GM18508 (cell line): ENCODE data around the gene PLVAP.
A peak's percentile ranks its signal among the peaks of the same experiment; 100 is the strongest.

Source experiments
- ATAC-seq: cut with Tn5 transposase; IDR thresholded peaks from one replicate; pipeline ENCODE4 v1.9.1; 2021; ENCODE audit warnings: moderate number of reproducible peaks; ENCODE audit not compliant: insufficient read depth, unreplicated experiment

Gene PLVAP

GRCh38 chr19:17324357-17325114, 52.6 kb downstream of the PLVAP start:
- no peak for ATAC-seq

GRCh38 chr19:17323964-17324332, 53.2 kb downstream of the PLVAP start:
- no peak for ATAC-seq

GRCh38 chr19:17323300-17323963, 53.7 kb downstream of the PLVAP start:
- ATAC-seq = no peak

GRCh38 chr19:17322854-17323253, 54.3 kb downstream of the PLVAP start:
- ATAC-seq = no peak

GRCh38 chr19:17321655-17322489, 55.3 kb downstream of the PLVAP start:
- ATAC-seq = no peak

GRCh38 chr19:17320435-17320834, 56.7 kb downstream of the PLVAP start:
- ATAC-seq = no peak

GRCh38 chr19:17319473-17320238, 57.5 kb downstream of the PLVAP start:
- ATAC-seq = no peak

- ATAC-seq = no peak
Observed at GRCh38 chr19:17318966-17319365, 58.2 kb downstream of the PLVAP start.

- no peak for ATAC-seq
Observed at GRCh38 chr19:17314007-17314593, 63.0 kb downstream of the PLVAP start.

- no peak for ATAC-seq
Observed at GRCh38 chr19:17312189-17313113, 64.7 kb downstream of the PLVAP start.

GRCh38 chr19:17311455-17312188, 65.5 kb downstream of the PLVAP start:
- ATAC-seq = no peak

- ATAC-seq = no peak
Observed at GRCh38 chr19:17309965-17310461, 67.1 kb downstream of the PLVAP start.

- ATAC-seq = peak; percentile 31
Observed at GRCh38 chr19:17309198-17309964, 67.8 kb downstream of the PLVAP start, which contains the start of gene DDA1. Gene DDA1, plus strand, starts transcription at chr19:17309563. Its CDS starts 92 bp downstream, at chr19:17309655.

- ATAC-seq = no peak
Observed at GRCh38 chr19:17307876-17308377, 69.2 kb downstream of the PLVAP start.

GRCh38 chr19:17306285-17306714, 70.8 kb downstream of the PLVAP start:
- no peak for ATAC-seq

GRCh38 chr19:17305517-17306284, 71.4 kb downstream of the PLVAP start, which contains the start of gene MRPL34:
Gene MRPL34, plus strand, starts transcription at chr19:17305872. Its CDS starts 21 bp downstream, at chr19:17305893.
- peak; percentile 70 for ATAC-seq
